Motor neuron (in vitro differentiated cells): ENCODE measurements around the gene DDX1. TPM values are rescaled to one million over a fixed set of nuclear protein-coding genes. Genes with fewer than 3 reads are reported as not detected.
"Not testable (repeated sequence)": the region's sequence is repeated elsewhere in the genome, so short reads cannot be mapped to it uniquely, and the experiment has no call there.

ENCODE experiments used
- ATAC-seq, 8 experiments: fragments of 200-7000 bp; cut with Tn5 transposase; replicated peaks in 6 of 8; 2 replicates each; pipeline ENCODE4 v1.8.0; 2021; ENCODE audit warnings: mild to moderate bottlenecking in 8 of 8, moderate library complexity in 8 of 8
- H3K27ac ChIP-seq, 2 donors: fragments of 250-450 bp; sonication (Bioruptor Pico); 2 replicates each; pipeline ENCODE4 v1.9.0; 2021; ENCODE audit warnings: antibody characterized with exemption in 2 of 2, mild to moderate bottlenecking in 2 of 2, moderate library complexity in 1 of 2
- H3K4me1 ChIP-seq, 2 donors: fragments of 250-450 bp; sonication (Bioruptor Pico); replicated peaks in 1 of 2; 2 replicates each; pipeline ENCODE4 v1.6.1; 2021; ENCODE audit warnings: antibody characterized with exemption in 2 of 2, mild to moderate bottlenecking in 2 of 2, moderate library complexity in 1 of 2
- H3K4me3 ChIP-seq, 5 donors: fragments of 250-450 bp; sonication (Bioruptor Pico); 2 replicates each; pipeline ENCODE4 v1.9.0; 2021; ENCODE audit warnings: antibody characterized with exemption in 5 of 5, mild to moderate bottlenecking in 5 of 5, moderate library complexity in 4 of 5
- WGBS, 10 experiments: fragments of 450-650 bp; shearing (Covaris generic); methylation state at CpG; one replicate each; pipeline ENCODE4 v1.0.0; 2022; 5-methylcytosine and 5-hydroxymethylcytosine counted together
- in situ Hi-C, 9 experiments: fragments of 400-800 bp; cut with MboI; loops; one replicate each; pipeline ENCODE4 v1.15.0; 2021; ENCODE audit warnings: low sequenced_read_pairs in 9 of 9, low pct_unique_long_range_greater_than_20kb in 2 of 9; ENCODE audit not compliant: unreplicated experiment in 9 of 9
- total RNA-seq, 8 experiments: library from RNA; unstranded; fragments of 300-600 nt; gene quantifications; 2 replicates each; pipeline versions ENCODE4 v1.2.3 to v1.2.4, GENCODE V29; 2022

The DDX1 gene
- total RNA-seq, 8 experiments from 2014 or later: 64.3 to 139 (median 88.9) TPM

- WGBS, 10 experiments: 82 to 100% (median 100%) methylated on average over 1 to 3 of the region's 3 CpGs; no CpG with 5 or more reads in 1 of the 10 experiments
- no peak for ATAC-seq
- in situ Hi-C loops: no loop called here
- no peaks in the 10 kb centered on the region for H3K4me1 ChIP-seq
- no peak overlapping the region for H3K27ac ChIP-seq
- no peak overlapping the region for H3K4me3 ChIP-seq
Measured at GRCh38 chr2:15616850-15617777, 25.4 kb downstream of the DDX1 start.

GRCh38 chr2:15617778-15618448, 26.2 kb downstream of the DDX1 start:
- Histone ChIP-seq H3K27ac (no peak overlapping the region), H3K4me1 (no peaks in the 10 kb centered on the region), H3K4me3 (no peak overlapping the region)
- no peak for ATAC-seq
- in situ Hi-C loops: no loop called here
- 91 to 100% (median 97%) methylated on average over 1 to 4 of the region's 4 CpGs for WGBS, 10 experiments

- ATAC-seq: no peak
- WGBS, 10 experiments: 100% methylated on average over 3 to 7 of the region's 16 CpGs; no CpG with 5 or more reads in 7 of the 10 experiments
Measured at GRCh38 chr2:15618449-15618855, 26.8 kb downstream of the DDX1 start.

GRCh38 chr2:15619076-15619475, 27.4 kb downstream of the DDX1 start:
- no peak overlapping the region for H3K4me3 ChIP-seq
- no peak overlapping the region for H3K27ac ChIP-seq
- H3K4me1 ChIP-seq: no peaks in the 10 kb centered on the region
- in situ Hi-C loops: no loop called here
- no peak for ATAC-seq
- 83 to 100% (median 95%) methylated on average over 1 to 7 of the region's 11 CpGs; no CpG with 5 or more reads in 7 of the 10 experiments for WGBS, 10 experiments

More at GRCh38 chr2:15618449-15618855, 26.8 kb downstream of the DDX1 start:
- Histone ChIP-seq H3K4me3 (no peak overlapping the region), H3K27ac (no peak overlapping the region), H3K4me1 (no peaks in the 10 kb centered on the region)
- in situ Hi-C loops: no loop called here

- Histone ChIP-seq H3K4me3 (no peak overlapping the region), H3K27ac (no peak overlapping the region), H3K4me1 (no peaks in the 10 kb centered on the region)
- in situ Hi-C loops: no loop called here
- WGBS, 10 experiments: 0 to 77% (median 71%) methylated on average over 1 to 5 of the region's 5 CpGs
- ATAC-seq: no peak
Measured at GRCh38 chr2:15619510-15619909, 27.8 kb downstream of the DDX1 start.

- 80 to 100% (median 96%) methylated on average over 1 to 4 of the region's 4 CpGs for WGBS, 10 experiments
- in situ Hi-C loops: no loop called here
- H3K27ac ChIP-seq: no peak overlapping the region
- H3K4me3 ChIP-seq: no peak overlapping the region
- ATAC-seq: no peak
- no peaks in the 10 kb centered on the region for H3K4me1 ChIP-seq
Measured at GRCh38 chr2:15619938-15620337, 28.3 kb downstream of the DDX1 start.

- Histone ChIP-seq H3K4me1 (no peaks in the 10 kb centered on the region), H3K27ac (no peak overlapping the region), H3K4me3 (no peak overlapping the region)
- in situ Hi-C loops: no loop called here
- 30 to 100% (median 98%) methylated on average over 1 to 2 of the region's 2 CpGs for WGBS, 10 experiments
- ATAC-seq: no peak
Measured at GRCh38 chr2:15620340-15620739, 28.7 kb downstream of the DDX1 start.

- WGBS, 10 experiments: 91 to 100% (median 100%) methylated on average over 2 to 4 of the region's 4 CpGs; no CpG with 5 or more reads in 2 of the 10 experiments
- in situ Hi-C loops: no loop called here
- Histone ChIP-seq H3K4me3 (no peak overlapping the region), H3K27ac (no peak overlapping the region), H3K4me1 (no peaks in the 10 kb centered on the region)
- ATAC-seq: no peak
Measured at GRCh38 chr2:15620857-15621471, 29.3 kb downstream of the DDX1 start.

- 76 to 100% (median 100%) methylated on average over 2 to 5 of the region's 5 CpGs; no CpG with 5 or more reads in 3 of the 10 experiments for WGBS, 10 experiments
Measured at GRCh38 chr2:15621472-15621870, 29.8 kb downstream of the DDX1 start.

GRCh38 chr2:15622214-15622613, 30.5 kb downstream of the DDX1 start:
- in situ Hi-C loops: no loop called here
- Histone ChIP-seq H3K4me1 (no peaks in the 10 kb centered on the region), H3K4me3 (no peak overlapping the region), H3K27ac (no peak overlapping the region)
- WGBS, 10 experiments: 96 to 100% (median 100%) methylated on average over 1 to 2 of the region's 2 CpGs; no CpG with 5 or more reads in 1 of the 10 experiments
- ATAC-seq: no peak

More at GRCh38 chr2:15621472-15621870, 29.8 kb downstream of the DDX1 start:
- H3K27ac ChIP-seq, ATAC-seq, in situ Hi-C loops, H3K4me3 ChIP-seq, H3K4me1 ChIP-seq: not testable (repeated sequence)

GRCh38 chr2:15622614-15623480, 31.2 kb downstream of the DDX1 start:
- ATAC-seq: no peak
- 91 to 100% (median 97%) methylated on average over 3 of the region's 3 CpGs for WGBS, 10 experiments
- H3K4me1 ChIP-seq: no peaks in the 10 kb centered on the region
- H3K4me3 ChIP-seq: no peak overlapping the region
- no peak overlapping the region for H3K27ac ChIP-seq
- in situ Hi-C loops: no loop called here

GRCh38 chr2:15623481-15623796, 31.8 kb downstream of the DDX1 start:
- Histone ChIP-seq H3K4me3 (no peak overlapping the region), H3K4me1 (no peaks in the 10 kb centered on the region), H3K27ac (no peak overlapping the region)
- 75 to 100% (median 95%) methylated on average over 1 to 2 of the region's 2 CpGs for WGBS, 10 experiments
- in situ Hi-C loops: no loop called here
- ATAC-seq: no peak
